G401 (cell line): ENCODE data around the gene DGKB. TPM values are rescaled to one million over a fixed set of nuclear protein-coding genes. Genes with fewer than 3 reads are reported as not detected.

ENCODE experiments used
- DNase-seq: peaks from one replicate; pipeline ENCODE4 v3.0.0-alpha.2; 2015; ENCODE audit warnings: low spot score
- in situ Hi-C: cut with HindIII; loops from 2 replicates; pipeline ENCODE4 v1.10.0; 2016; ENCODE audit warnings: low sequenced_read_pairs, mixed read lengths
- total RNA-seq: library from RNA; depleted of rRNA; stranded (reverse); fragments of >200 nt; shearing (Covaris generic); gene quantifications from 2 replicates; pipeline ENCODE4 v1.2.3, GENCODE V29; 2014

DGKB gene
- total RNA-seq, 1 experiment from 2014 or later, result not detected

DNA sequence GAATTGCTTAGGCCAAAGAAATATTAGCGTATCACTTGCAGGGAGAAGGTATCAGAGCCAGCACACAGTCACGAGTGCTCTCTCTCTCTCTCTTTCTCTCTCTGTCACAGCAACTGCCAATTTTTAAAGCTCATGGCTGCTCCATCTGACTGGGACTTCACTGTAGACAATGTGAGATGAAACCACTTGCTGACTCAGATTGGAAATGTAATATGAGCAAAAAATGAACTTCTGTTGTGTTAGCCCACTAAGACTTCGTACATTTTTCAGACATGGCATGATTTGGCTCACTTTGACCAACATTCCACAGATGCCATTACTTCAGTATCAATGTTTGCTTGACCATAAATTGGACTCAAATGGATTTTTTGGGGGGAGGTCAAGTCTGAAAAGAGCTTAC is 68.1 kb downstream of the DGKB start:
- in situ Hi-C loops, result no loop called here

DNA sequence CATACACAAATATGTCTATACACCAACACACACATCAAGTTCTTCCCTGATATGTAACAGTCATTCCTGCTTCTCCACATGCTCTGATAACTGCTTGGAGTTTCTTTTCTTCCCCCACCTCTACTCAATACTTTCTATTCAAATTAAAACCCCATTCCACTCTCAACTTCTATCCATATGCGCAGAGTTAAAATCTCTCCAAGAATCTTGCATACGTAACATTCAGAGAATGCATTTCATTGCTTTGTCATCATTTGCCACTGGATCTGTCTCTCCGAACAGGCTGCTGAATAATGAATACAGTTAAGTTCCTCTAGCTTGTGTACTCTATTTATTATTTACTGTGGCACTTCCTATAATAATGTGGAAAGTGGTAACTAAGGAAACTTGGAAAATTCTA is 68.8 kb downstream of the DGKB start:
- in situ Hi-C loops, result no loop called here
- no peak for DNase-seq

More for the DNA sequence above, 68.1 kb downstream of the DGKB start:
- DNase-seq, result peak; percentile 23

DNA sequence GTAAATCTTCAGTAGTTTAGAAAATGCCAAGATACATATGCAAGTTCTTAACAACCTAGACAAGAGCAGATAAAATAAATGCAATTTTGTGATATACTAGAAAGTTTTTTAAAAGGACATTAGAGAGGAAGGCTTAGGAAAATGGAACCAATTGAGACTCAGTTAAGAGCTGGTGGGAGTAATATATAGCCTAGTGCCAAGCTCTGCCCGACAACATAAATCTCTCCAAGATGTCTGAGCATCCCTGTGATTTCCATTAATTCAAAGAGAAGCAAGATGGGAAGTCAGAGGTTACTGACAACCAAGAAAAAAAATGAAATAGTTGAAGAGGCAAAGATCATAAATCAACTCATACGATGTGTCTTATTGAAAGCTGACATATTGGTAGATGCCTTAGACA is 74.5 kb downstream of the DGKB start:
- no peak for DNase-seq
- in situ Hi-C loops, result no loop called here

DNA sequence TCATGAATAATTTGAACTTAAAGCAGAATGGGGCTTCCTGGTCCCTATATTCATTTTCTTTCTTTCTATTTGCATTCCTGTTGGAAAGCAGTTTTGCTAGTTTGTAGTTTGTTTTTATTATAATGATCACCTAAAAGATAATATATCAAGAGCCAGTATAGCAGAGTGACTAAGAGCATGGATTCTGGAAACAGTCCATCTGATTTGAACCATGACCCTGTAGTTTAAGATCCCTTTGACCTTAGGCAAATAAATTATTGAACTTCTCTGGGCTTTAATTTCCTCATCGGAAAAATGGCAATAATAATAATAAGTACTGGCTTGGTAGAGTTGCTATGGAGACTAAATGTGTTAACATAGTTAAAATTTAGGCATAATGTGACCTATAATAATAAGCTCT is 76.1 kb downstream of the DGKB start:
- in situ Hi-C loops, result no loop called here
- DNase-seq, result no peak

DNA sequence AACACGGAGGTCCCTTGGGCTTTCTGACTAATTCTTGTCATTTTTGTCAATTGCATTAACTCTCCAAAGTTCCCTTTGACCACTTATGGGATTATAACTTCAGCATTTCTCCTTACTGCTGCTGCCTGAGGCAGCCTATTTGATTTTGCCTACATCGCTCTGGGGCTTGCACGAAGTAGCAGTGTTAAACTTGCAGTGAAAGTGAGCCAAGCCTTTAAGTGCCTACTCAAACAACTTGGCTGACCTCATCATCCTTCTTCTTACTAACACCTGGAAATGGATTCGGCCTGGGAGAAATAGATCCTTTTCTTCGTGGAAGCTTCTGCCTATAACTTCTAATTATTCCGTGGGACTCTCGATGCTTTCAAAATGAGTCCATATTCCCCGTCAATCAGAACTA is 76.6 kb downstream of the DGKB start:
- no peak for DNase-seq
- in situ Hi-C loops, result no loop called here

DNA sequence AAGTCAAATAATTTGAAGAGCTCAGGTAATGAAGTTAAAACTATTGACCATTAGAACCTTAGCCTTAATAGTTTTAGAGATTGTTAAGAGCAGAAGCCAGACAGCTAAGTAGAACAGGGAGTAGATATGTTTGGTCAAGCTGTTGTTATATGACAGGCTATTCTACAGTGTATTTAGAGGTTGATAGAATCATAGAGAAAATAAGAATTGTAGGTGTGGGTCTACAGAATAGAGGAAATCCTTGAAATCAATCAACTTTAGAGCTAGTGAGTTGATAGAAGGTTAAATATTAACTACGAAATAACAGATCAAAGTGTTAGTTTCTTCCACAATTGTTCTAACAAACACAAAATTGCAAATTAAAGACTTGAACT is 80.1 kb downstream of the DGKB start:
- DNase-seq, result no peak
- in situ Hi-C loops, result no loop called here

DNA sequence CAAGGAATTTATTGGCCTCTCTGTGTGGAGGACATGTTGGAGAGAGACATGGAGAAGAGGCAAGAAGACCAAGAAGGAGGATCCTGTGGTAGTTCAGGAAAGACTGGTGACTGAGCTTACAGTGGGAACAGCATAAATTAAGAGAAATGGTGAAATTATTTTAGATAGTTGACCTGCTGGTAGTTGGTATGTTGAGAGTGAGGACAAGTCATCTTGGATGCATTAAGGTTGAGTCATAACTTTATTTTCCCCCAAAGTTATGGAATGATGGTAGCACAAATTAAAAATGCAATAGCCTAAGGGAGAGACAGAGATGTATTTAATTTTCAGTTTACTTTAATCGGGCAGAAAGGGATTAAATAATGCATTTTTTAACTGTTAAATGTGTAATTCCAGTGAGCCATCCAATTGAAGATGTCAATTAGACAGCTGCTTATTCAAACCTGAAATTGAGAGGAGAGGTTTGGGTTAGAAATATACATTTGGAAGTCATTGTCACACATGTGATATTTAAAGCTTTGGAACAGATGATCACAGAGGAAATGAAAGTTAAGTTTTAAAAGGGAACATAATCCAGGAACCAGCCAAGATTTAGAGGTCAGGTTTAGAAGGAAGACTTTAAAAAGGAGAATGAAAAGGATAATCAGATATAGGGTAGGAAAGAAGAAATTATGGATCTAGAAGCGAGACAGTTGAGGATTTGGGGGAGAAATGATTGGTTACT is 80.6 kb downstream of the DGKB start:
- in situ Hi-C loops, result no loop called here
- DNase-seq, result no peak

DNA sequence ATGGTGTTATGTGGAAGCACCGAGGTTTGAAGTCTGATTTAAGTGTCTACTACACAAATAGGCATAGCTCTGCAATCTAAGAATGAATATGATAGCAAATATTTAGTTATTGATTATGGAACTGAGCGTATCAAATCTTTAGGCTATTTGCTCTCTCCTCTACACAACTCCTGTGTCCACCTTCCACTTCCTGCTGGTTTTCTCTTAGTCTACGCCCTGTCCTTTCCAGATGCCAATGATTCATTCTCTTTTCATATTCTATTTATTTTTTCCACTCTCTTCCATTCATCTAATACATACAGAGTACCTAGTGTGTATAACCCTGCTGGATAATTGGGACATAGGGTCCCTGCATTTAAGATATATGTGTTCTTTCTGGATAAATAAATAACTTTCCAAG is 83.7 kb downstream of the DGKB start:
- DNase-seq, result no peak
- in situ Hi-C loops, result no loop called here

DNA sequence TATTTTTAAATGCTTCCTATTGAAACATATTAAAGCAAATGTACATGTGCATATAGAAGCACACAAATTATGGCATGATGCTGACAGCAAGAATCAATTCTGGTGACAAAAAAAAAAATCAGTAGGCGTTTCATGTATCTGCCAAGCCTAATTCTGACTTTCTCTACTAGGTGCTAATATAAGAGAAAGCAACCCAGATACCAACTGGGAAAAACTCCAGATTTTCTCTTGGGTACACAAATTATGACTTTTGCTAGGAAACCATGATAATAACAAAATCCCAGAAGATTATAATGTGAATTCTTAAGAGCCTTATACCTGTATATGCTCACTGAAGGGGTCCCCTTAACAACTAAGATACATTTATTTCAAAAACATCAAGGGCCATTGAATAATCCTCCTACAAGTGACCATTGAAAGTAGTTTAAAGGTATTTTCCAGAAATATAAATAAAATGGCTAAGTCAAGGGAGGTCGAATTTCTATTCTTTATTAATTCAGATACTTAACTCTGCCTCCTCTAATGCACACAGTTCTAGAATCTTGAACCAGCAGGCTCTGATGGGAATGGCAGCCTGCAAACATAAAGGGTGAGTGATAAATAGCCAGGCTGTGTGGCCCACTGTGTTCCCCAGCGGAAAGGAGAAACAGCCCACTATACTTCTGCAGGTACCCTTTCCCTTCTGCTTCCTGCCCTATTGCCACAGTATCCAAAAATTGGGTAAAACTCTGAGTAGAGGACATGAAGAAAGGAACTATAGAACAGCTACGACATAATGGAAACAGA is 84.5 kb downstream of the DGKB start:
- DNase-seq, result no peak
- in situ Hi-C loops, result no loop called here

DNA sequence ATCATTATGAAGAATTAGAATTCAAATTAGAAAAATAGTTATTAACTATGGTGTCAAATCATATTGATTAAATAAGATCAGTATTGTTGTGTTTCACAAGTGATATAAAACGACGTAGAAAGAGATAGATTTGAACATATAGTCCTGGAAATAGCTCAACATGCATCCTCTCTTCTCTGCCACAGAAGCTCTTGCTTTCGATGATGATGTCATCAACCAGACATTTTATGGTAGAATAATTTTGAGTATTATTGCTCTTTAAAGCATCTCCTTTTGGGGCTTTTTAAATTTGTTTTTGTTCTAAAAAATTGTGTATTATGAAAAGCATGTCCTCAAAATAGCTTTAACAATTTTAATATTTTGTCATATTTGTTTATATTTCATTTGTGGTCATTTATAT is 95.0 kb downstream of the DGKB start:
- in situ Hi-C loops, result no loop called here
- no peak for DNase-seq

DNA sequence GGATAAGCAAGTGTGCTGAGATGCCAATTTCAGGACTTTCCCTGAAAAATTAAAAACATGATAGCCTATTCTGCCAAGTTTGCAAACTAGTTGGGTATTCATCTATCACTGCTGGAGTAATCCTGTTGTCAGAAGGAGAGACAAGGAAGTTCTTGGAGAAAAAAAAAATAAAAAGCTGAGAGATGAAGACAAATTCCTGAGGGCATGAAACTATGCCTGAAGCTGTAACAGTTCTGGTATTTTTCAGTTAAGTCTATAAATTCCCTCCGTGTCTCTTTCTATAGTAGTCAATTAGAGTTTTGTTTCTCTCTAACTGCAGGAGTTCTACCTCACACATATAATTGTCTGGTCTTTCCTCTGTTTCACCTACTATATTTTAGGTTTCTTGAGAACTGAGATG is 95.7 kb downstream of the DGKB start:
- DNase-seq, result no peak
- in situ Hi-C loops, result no loop called here

DNA sequence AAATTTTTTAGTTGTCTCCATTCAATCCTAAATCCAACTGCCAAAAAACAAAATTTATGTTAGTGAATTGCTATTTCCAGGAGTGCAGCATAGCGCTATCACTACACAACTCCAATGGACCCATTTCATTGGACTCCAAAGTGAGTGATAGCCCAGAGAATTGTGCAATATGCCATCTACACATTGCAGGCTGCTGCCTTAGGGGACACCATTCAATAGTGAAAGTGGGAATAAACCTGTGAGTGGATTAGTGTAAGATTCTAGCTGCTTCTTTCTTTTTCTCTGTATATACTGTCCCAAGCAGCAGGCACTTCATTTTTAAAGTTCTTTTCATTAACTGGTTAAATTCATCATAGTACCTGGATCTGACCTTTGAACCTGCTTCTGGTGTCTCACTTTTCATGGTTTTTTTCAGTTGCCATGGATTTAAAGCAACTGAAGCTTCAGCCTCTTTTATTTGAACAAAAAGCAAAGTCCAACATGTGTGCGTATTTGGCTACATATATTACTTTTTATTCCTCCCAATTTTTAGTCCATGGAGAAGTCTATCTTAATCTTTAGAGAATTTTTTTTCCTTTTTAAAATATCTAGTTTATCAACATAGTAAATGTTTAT is 97.3 kb downstream of the DGKB start:
- in situ Hi-C loops, result no loop called here
- no peak for DNase-seq

DNA sequence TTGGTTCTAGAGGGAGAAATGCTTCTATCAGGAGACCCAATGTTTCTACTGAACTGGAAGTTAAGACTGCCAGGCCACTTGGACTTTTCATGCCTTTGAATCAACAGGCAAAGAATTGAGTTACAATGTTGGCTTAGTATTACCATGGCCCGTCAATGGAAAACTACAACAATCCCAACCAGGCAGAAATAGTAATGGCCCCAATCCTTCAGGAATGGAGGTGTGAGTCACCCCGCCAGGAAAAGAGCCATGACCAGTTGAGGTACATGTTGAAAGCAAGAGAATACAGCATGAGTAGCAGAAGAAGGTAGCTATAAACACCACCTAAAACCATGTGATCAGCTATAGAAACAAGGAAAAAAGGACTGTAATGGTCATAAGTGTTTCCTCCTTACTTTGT is 101.9 kb downstream of the DGKB start:
- no peak for DNase-seq
- in situ Hi-C loops, result no loop called here

DNA sequence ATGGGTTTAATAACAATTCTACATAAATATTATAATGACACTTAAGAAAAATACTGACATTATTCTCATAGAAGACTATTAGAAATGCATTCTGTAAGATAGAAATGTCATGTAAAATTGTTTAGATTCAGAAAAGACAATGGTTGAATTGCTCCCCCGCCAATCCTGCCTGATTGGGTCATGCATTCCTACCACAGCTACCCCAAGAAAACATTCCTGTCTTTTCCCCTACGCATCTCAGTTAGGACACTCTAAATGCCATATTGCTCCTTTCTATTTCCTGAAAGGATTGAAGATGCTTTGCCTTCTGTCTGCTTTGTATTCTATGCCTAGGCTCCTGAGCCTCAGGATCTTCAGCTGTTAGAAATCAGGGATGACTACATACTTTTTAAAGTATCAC is 109.4 kb downstream of the DGKB start:
- DNase-seq, result no peak
- in situ Hi-C loops, result no loop called here

DNA sequence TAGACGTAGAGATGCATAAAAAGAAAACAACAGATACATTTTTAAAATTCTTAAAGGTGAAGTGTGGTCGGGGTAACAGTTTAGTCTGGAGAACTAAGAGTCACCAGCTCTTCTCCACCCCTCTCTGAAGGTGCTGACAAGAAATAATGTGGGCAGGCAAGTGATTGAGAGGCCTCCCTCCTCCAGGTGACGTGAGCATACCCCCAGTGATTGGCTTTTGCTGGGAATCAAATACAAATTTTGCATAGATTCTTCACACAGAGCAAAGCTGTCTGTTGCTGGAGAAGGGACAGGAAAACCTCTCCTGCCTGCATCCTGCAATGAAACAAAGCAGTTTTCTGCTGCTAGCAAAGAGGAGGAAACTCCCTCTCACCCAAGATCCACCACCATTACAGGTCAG is 115.0 kb downstream of the DGKB start:
- in situ Hi-C loops, result no loop called here
- DNase-seq, result no peak

DNA sequence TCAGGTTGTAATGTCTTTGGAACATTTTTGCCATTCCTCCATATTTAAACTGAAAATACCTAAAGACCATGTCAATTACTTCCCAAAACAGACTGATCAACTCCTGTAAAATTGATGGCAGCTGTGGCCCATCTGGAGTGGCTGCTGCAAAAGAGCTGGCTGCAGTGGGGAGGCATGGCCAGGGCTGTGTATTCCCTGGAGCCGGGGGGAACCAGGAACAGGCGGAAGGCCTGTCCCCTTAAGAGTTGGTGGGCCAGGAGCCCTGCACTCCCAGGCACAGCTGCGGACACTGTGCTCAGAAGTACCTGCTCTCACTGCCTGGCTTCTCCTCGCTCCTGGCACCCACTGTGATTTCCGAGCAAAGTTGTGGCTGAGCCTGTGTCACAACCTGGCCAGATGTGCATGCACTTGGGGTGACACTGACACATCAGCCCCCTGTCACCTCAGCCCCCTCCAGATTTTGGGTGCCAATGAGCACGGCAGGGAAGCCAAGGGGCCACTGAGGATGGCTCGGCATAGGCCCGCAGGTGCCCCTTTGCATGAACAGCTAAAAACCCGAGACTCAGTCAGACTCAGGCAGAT is 116.1 kb downstream of the DGKB start:
- in situ Hi-C loops, result no loop called here
- DNase-seq, result no peak

DNA sequence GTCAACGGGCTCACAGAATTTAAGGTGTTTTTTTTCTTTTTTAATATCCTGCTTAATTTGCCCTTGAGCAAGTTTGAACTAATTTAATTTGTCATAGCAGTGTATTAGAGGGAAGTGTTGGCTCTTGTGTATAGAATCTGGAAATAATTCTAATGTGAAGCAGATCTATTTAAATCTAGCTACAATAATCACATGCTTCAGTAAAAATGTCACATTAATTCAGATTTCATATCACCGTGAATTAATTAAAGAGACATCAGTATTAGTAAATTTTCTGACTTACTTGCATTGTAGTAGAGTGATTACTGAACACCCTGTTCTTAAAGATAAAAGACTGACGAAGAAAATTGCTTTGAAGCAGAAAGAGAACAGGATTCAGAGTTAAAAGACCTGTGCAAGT is 124.7 kb downstream of the DGKB start:
- DNase-seq, result no peak
- in situ Hi-C loops, result no loop called here

DNA sequence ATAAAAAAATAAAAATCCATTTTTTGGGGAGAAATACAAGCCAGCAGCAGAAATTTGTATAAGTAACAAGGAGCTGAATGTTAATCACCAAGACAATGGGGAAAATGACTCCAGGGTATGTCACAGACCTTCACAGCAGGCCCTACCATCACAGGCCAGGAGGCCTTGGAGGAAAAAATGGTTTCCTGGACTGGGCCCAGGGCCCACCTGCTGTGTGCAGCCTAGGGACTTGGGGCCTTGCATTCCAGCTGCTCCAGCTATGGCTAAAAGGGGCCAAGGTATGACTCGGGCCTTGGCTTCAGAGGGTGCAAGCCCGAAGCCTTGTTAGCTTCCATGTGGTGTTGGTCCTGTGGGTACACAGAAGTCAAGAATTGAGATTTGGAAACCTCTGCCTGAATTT is 126.3 kb downstream of the DGKB start:
- in situ Hi-C loops, result no loop called here
- no peak for DNase-seq

DNA sequence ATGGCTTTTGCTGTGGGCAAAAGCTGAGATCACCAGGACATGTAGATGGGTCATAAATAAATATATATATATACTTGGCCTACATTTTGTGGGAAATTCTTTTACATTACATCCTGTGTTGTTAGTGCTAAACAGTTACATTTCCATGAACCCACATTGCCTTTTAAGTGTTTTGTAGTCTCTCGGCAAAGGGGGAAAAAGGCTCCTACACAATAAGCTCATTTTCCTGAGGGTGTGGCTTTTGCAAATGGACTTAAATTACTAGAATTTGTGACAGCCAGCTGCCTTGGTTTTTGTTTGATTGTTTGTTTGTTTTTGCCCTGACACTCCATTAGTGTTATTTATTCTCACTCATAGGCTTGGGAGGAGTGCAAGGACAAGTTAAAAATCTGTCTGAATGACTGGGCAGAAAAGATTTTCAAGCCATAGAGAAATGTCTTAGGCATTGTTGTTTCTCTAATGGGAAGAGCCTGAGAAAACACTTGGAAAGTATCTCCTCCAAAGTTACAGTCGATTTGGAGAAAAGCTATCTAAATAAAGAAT is 128.8 kb downstream of the DGKB start:
- no peak for DNase-seq
- in situ Hi-C loops, result no loop called here

DNA sequence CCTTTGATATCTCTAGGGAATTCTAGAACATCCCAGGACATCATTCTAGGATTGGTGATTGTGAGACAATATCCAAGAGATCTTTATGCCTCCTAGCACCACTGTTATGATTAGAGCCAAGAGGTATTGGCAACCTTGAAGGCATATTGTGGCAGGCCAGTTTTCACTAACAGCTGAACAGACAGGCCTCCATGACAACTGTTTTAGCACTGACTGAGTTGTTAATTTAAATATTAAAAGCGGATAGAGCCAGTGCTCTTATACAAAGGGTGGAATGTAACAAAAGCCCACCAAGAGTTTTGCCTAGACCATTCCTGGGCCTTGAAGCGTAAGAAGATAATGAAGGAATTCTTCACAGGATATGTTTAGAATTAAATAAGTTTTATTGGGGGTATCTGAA is 131.9 kb downstream of the DGKB start:
- no peak for DNase-seq
- in situ Hi-C loops, result no loop called here
